NK-92 treated with Interleukin-12 subunit alpha and Interleukin-12 subunit beta, amount 100 ng/mL, for 24 hours (cell line): Measurements from ENCODE around the gene COL6A1.

Experiments used
- DNase-seq: peaks from one replicate; lab custom pipeline; 2025; lab: John Stamatoyannopoulos, UW

Gene COL6A1, protein sequence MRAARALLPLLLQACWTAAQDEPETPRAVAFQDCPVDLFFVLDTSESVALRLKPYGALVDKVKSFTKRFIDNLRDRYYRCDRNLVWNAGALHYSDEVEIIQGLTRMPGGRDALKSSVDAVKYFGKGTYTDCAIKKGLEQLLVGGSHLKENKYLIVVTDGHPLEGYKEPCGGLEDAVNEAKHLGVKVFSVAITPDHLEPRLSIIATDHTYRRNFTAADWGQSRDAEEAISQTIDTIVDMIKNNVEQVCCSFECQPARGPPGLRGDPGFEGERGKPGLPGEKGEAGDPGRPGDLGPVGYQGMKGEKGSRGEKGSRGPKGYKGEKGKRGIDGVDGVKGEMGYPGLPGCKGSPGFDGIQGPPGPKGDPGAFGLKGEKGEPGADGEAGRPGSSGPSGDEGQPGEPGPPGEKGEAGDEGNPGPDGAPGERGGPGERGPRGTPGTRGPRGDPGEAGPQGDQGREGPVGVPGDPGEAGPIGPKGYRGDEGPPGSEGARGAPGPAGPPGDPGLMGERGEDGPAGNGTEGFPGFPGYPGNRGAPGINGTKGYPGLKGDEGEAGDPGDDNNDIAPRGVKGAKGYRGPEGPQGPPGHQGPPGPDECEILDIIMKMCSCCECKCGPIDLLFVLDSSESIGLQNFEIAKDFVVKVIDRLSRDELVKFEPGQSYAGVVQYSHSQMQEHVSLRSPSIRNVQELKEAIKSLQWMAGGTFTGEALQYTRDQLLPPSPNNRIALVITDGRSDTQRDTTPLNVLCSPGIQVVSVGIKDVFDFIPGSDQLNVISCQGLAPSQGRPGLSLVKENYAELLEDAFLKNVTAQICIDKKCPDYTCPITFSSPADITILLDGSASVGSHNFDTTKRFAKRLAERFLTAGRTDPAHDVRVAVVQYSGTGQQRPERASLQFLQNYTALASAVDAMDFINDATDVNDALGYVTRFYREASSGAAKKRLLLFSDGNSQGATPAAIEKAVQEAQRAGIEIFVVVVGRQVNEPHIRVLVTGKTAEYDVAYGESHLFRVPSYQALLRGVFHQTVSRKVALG

DNA sequence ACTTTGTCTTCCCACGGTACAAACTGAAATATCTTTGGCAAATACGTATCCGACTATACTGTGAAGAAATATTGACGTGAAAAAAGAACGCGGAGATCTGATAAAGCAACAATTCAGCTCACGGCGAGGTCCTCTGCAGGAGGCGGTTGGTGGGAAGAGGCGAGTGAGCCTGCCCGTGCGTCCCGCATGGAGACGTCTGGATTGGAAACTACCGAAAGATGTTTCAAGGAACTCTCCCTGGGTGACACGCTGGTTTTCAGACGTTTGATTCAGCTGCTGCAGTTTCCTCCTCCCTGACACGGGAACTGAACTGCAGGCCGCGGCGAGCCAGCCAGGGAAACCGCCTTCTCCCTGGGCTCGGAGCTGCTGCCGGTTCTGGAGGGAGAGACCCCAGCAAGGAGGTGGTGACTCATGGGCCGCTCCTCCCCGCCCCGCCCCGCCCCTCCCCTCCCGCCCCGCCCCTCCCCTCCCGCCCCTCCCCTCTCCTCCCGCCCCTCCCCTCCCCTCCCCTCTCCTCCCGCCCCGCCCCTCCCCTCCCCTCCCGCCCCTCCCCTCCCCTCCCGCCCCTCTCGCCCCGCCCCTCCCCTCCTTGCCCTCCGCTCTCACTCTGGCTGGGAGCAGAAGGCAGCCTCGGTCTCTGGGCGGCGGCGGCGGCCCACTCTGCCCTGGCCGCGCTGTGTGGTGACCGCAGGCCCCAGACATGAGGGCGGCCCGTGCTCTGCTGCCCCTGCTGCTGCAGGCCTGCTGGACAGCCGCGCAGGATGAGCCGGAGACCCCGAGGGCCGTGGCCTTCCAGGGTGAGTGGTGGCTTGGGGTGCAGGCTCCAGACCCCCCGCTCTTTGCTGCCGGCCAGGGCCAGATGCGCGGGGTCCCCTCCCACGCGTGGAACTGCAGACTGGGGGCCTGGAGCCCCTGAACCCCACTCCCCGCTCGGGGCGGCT lies at the start of gene COL6A1:
COL6A1 (plus strand) TSS at position 620 of the 941 bp plus-strand sequence; CDS start at position 701, 81 bp downstream.
- no peak for DNase-seq

DNA sequence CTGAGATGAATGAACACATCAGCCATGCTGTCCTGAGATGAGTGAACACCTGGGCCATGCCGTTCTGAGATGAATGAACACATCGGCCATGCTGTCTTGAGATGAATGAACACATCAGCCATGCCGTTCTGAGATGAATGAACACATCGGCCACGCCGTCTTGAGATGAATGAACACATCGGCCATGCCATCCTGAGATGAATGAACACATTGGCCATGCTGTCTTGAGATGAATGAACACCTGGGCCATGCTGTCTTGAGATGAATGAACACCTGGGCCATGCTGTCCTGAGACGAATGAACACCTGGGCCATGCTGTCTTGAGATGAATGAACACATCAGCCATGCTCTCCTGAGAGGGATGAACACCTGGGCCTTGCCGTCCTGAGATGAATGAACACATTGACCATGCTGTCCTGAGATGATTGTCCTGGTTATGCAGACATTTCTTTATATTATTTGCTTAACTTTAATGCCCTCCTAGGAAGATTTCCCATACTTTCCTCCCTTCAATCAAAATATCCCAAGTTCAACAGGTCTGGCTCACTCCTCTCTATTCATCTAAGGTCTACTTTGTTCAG lies 48.6 kb upstream of the COL6A1 start:
- DNase-seq, result no peak

DNA sequence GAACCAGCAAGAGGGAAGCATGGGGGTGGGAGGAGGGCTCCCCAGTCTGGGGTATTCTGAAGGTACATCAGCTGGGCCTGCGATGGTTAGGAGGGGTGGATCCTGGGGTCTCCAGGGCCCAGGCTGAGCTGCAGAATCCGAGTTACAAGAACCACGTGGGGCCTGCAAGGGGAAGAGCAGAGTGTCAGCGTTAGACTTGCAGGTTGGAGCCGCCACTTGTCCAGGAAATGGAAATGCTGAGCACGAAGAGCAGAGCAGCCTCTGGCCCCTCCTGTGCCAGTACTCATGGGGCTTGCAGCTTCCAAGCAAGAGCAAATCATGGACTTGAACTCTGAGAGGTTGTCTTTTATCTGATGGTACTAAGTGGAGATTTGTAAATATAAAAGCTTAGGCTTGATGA lies 47.5 kb upstream of the COL6A1 start:
- DNase-seq, result no peak

DNA sequence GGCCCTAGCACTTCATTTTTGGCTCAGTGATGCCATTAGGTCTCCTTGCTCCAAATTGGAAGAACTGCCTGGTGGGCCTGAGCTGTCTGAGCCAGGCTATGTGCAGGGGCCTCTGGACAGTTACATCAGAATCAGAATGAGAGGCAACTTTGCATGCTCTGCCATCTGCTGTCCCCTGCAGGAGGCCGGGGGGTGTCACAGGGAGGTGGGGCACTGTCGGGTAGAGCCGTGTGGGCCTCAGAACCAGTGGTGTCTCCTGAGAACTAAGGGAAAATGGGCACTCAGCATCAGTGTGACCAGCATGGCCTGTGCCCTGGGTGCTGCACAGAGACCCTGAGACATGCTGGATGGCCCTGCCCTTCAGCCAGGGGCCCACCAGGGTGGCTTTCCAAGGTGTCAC lies 47.0 kb upstream of the COL6A1 start:
- DNase-seq, result no peak

DNA sequence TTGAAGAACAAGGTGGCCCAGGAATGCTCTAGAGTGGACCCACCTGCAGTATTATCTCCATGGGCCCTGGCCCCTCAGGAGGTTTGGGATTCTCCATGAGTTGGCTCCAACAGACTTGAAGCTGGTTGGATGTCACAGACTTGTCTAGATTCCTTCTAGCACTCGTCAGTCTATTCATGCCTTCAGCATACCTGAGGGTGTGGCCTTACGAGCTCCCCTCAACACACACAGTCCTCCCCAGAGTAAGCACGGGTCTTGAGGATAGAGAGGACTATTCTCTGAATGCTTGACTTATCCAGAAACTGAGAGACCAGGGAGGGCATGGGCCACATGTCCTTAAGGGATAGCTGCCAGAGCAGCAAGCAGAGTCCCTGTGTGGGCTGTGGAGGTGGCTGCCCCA lies 45.9 kb upstream of the COL6A1 start:
- DNase-seq, result no peak

DNA sequence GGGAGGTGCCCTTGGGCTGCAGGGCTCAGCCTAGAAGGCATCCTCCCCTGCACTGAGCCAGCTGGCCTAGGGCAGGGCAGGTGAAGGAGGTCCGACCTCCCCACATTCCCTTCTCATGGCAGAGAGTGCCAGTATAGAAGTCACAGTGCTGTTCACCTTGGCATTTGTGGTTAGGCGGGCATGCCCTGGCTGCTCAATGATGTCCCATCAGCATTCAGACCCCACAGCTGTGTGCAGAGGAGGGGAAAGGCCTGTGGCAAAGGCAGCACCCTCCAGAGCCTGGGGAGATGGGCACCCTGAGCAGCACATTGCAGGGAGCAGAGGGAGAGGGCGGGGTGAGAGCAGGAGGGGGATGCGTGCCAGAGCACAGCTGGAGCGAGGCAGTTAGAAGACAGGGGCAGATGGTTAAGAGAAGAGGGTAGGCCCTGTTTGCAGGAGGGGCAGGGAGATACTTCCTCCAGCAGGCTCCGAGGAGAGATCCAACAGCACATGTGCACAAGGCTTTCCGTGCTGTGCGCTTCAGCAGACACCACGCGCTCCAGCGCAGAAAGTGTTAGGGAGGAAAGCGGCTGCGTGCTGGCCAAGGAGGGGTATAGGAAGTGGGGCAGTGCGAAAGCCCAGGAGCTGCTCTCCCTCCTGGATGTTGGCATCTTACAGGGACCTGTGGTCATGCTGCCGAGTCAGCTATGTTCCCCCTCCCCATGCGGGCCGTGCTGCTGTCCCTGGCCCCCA lies 43.7 kb upstream of the COL6A1 start:
- no peak for DNase-seq

DNA sequence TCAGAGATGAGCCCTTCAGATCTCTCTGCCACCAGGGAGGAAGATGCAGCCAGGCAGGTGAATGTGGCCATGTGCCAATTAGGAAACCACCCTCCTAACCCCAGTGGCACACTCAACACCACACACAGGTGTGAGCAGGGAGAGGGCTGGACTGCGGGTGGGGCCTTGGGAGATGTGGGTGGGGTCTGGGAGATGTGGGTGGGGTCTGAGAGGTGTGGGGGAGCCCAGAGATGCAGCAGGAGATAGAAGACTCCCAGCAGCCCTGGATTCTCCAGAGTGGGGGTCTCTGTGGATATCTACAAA lies 43.2 kb upstream of the COL6A1 start:
- no peak for DNase-seq

DNA sequence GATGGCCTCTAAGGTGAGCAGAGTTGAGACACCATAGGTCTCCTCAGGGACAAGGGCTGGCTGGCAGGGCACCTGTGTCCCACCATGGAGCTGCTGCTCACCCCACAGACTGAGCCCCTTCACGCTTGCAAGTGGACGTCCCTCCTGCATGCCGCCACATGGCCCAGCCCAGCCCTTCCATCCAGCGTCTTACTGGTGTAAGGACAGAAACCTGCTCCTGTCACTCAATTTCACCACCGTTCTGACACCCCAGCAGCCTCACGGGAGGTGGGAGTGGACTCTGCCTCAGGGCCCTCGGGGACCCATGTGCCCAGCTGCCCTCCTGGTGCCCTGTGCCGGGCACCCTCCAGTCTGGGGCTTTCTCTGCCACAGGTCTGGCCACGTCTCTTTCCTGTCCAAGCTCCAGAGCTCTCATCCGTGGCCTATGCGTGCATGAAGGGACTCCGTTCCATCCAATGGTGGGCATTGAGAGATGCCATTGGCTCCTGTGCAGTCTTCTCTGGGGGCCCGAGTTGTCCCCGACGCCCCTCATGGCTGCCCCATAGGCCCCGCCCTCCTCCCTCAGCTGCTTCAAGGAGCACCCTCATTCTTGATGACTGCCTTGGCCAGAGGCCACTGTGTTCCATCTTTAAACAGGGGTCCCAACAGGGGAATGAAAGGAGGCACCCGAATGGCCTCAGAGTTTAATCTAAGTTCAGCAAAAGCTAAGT lies 42.6 kb upstream of the COL6A1 start:
- DNase-seq, result no peak

DNA sequence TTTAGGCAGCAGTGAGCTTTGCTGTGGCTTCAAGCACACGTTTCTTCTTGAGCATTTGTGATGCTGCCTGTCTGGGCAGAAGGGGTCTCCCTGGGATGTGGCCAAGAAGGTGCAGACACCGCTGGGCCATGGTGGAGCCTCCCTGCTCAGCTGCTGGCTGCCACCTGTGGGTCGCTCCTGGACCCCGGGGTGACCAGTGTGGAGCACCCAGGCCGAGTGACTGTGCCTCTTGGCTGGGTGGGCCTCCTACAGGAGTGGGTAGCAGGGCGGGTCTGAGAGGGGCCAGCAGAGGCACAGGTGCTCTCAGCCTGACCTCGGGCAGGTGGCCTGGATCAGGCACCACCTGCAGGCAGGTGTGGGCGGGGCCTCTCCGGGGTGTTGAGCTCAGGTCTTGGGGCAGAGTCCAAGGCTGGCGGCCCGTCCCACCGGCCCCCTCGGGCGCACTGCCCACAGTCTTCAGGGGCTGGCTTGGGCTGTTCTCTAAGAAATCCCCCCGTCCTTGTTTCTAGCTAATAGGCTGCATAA lies 42.0 kb upstream of the COL6A1 start:
- DNase-seq, result no peak

DNA sequence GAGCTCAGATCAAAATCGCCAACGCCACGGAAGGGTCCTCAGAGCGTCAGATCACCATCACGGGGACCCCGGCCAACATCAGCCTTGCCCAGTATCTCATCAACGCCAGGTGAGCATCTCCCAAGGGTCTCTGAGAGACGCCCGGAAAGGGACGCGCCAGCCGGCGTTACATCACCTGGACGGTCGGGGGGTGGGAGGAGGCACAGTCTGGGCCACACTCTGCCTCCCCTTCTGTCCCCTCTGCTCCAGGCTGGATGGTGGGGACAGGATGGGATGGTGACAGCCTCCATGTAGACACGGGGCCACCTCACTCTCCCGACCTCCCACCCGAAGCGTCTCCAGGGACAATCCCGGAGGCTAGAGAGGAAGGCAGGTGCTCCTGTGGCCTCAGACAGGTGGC lies 41.5 kb upstream of the COL6A1 start:
- DNase-seq, result no peak

DNA sequence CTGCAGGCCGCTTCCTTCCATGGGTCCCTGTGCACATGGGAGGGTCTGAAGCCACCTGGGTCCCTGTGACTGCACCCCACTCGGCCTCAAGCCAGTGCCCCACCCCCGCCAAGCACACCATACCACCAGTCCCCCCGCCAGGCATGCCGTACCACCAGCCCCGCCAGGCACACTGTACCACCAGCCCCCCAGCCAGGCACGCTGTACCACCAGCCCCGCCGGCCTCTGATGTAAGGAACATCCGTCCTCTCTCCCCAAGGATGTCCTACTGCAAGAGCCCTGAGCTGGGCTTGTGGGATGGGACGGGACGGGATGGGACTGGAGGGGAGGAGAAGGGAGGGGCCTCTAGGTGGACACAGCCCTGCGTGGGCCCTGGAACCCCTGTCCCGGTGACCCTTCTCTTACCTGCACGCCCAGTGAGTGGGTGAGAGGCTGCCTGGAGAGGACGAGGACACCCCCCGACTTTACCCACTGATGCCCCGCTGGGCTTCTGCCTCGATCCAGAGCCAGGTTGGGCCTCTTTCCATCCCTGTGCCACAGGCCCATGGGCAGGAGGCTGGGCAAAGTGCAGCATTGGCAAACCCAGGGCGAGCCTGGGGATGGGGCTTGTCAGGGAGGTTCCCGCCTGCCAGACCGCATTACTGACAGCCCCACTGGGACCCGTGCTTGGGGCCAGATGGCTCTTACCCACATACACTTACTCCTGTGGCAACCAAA lies 40.8 kb upstream of the COL6A1 start:
- no peak for DNase-seq

DNA sequence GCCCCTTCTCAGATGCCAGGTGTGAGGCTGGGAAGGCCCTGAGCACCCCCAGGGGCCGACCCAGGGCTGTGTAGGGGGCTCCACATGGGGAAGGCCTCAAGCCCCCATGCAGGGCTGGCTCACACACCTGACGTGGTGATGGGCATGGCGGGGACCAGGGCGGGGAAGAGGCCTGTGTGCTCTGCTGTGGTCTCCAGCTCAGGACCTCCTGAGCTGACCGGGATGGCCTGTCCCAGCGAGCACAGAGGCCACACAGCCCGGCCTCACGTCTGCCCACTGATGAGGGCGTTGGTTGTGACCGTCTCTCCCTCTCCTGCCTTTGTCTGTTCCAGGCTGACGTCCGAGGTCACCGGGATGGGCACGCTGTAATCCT lies 40.2 kb upstream of the COL6A1 start:
- DNase-seq, result no peak

DNA sequence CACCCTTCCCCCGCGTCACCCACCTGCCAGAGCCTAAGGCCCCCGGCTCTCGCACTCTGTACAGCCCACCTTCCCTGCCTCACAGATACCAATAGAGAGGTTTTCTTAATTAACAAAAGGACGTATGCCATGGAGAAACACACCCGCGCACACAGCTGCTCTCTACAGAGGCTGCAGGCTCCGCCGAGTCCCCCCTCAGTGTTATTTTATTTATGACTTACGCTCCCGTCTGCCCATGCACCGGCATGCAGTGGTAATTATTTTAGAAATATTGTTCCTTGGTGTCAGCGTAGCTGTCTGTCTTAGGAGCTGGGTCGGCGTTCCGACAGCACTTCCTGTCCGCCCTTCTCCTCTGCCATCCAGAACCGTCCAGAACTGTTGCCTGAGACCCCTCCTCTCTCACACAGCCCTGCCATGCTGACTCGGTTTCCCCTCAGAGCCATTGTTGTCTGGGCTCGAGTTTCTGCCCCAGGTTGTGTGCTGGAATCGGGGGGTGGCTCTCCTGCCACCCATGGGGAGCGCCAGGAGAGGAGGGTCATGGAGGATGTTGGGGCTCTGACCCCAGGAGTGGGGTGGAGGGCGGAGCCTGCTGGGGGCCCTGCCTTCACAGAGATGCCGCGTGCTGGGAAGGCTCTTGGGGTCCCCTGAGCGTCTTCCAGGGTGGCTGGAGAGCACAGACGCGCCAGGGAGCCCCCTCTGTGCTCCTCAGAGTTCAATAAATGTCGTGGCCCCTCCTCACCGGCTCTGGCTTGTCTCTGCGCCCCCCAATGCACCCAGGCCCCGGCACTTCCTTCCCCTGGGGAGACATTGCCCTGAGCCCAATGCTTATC lies 39.6 kb upstream of the COL6A1 start:
- no peak for DNase-seq

DNA sequence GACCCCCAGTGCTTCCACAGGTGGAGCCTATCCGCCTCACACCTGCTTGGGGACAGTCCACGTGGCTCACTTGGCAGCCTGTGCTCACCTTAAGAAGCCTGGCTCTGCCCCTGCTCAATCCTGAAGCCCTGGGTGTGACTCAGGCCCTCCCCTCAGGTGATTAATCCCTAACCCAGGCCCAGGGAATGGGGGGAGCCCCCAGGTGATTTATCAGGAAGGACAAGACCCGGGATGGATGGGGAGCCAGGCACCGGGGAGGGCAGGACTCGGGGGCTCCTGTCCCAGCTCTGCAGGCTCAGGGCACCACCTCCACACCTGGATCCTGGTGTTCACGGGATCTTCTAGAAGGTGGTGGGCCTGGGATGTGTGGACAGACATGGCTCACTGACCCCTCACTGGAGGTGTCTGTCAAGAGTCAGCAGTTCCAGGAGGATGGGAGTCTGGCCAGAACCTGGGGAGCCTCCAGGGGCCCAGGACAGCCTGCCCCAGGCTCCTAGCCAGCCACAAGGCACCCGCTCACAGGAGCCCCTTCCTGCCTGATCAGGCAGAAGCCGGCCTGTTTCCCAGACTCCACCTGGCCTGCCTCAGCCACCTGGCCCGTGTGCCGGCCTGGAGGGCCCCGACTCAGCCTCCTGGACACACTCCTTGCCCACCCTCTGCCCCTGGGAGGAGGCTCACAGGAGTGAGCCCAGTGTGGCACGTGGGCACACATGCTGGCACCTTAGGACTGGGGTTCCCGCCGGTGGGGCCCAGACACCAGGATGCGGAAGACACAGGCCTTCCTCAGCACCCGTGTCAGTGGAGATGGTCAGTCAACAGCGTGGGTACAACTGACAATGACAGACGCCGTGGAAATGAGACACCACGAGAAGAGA lies 38.6 kb upstream of the COL6A1 start:
- no peak for DNase-seq

DNA sequence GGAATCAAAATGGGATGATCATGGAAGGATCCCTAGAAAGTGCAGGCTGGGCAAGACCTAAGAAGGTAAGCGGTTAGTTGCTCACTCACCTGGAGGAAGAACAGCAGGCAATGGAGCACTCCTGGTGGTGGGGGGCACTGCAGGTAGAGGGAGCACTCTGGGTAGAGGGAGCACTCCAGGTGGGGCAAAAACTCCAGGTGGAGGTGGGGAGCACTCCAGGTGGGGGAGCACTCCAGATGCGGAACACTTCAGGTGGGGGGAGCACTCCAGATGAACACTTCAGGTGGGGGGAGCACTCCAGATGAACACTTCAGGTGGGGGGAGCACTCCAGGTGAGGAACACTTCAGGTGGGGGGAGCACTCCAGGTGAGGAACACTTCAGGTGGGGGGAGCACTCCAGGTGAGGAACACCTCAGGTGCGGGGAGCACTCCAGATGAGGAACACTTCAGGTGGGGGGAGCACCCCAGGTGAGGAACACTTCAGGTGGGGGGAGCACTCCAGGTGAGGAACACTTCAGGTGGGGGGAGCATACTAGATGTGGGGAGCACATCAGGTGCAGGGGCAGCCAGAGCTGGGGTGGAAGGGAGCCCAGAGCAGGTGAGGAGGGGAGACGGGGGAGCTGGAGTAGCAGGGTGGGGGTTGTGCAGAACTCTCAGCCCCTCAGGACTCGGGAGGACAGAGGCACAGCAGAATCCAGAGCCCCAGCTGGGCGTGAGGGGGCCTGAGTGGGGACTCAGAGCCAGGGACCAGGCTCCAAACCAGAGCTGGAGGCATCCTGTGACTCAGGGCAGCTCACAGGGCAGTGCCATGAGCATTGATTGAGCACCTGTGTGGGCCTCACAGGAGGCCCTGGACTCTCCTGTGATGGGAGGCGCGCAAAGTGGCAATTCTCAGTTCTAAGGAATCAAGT lies 37.7 kb upstream of the COL6A1 start:
- DNase-seq, result no peak

DNA sequence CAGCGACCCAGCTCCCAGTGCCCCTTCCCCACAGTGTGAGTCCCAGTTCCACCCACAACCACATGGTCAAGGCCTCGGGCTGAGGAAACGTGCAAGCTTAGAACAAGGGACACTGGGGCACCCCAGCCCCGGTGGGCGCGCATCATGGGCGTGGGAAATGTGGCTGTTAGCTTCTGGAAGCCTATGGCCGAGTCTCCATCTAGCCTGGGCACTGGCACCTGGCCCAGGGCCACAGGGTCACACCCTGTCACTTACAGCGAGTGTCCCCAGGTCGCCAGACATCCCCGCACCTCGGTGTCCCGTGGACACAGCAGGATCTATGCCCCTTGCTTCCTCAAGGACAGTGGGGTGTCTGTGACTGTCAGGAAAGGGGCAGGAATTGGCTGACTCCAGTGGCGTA lies 37.0 kb upstream of the COL6A1 start:
- no peak for DNase-seq
